Thymus (tissue), 11 donors: Measurements from ENCODE around the gene MTA3. TPM values are rescaled to one million over a fixed set of nuclear protein-coding genes. Genes with fewer than 3 reads are reported as not detected.
A peak's percentile ranks its signal among the peaks of the same experiment; 100 is the strongest.

Experiments used
- DNase-seq, 9 donors: peaks; one replicate each; pipeline ENCODE4 v3.0.0-alpha.2; 2013; ENCODE audit warnings: low spot score in 9 of 9, low read depth in 6 of 9, missing footprints in 1 of 9
- H3K27ac ChIP-seq, 2 donors: one replicate each; pipeline ENCODE4 v1.5.1; 2013; ENCODE audit warnings: control low read depth in 1 of 2, low read depth in 1 of 2, low read length in 1 of 2, mild to moderate bottlenecking in 1 of 2, moderate library complexity in 1 of 2
- H3K27me3 ChIP-seq, 2 donors: one replicate each; pipeline ENCODE4 v1.5.1; 2013; ENCODE audit warnings: low read length in 1 of 2; ENCODE audit not compliant: control insufficient read depth in 2 of 2, insufficient read depth in 1 of 2
- H3K36me3 ChIP-seq, 2 donors: one replicate each; pipeline ENCODE4 v1.5.1; 2013; ENCODE audit warnings: low read length in 1 of 2, mild to moderate bottlenecking in 1 of 2, moderate library complexity in 1 of 2; ENCODE audit not compliant: control insufficient read depth in 2 of 2, insufficient read depth in 2 of 2
- H3K4me1 ChIP-seq, 2 donors: one replicate each; pipeline ENCODE4 v1.5.1; 2013; ENCODE audit warnings: low read length in 2 of 2; ENCODE audit not compliant: control insufficient read depth in 2 of 2, insufficient read depth in 2 of 2
- H3K4me3 ChIP-seq, 2 donors: one replicate each; pipeline ENCODE4 v1.5.1; 2013; ENCODE audit warnings: low read length in 2 of 2, control low read depth in 1 of 2, mild to moderate bottlenecking in 1 of 2
- H3K9me3 ChIP-seq, 2 donors: one replicate each; pipeline ENCODE4 v1.5.1; 2013; ENCODE audit warnings: low read length in 1 of 2, mild to moderate bottlenecking in 1 of 2; ENCODE audit not compliant: control insufficient read depth in 2 of 2, insufficient read depth in 1 of 2
- WGBS: extraction: QIAGEN DNeasy Blood & Tissue Kit; methylation state at CpG from one replicate; pipeline ENCODE4 v1.1.7; 2013; 5-methylcytosine and 5-hydroxymethylcytosine counted together
- polyA plus RNA-seq: library from polyadenylated mRNA; stranded (reverse); fragments of 200-250 nt; gene quantifications from one replicate; pipeline ENCODE4 v1.2.3, GENCODE V29; 2013
- total RNA-seq: library from RNA; stranded (reverse); fragments of 120-200 nt; gene quantifications from one replicate; pipeline ENCODE4 v1.2.4, GENCODE V29; 2013
- donor health status: healthy.

The MTA3 gene
- total and polyA plus RNA-seq, 2 donors, result 64.9 to 77.4 TPM

- H3K36me3 ChIP-seq, result no peaks in the 10 kb centered on the region
- no peak overlapping the region for H3K4me3 ChIP-seq
- DNase-seq, result peak in 1 of 9 donors; percentile 48
- no peak overlapping the region for H3K27ac ChIP-seq
- H3K9me3 ChIP-seq, result no peaks in the 10 kb centered on the region
- peaks cover 3 to 8% of the 10 kb centered on the region in 2 donors for H3K4me1 ChIP-seq
- H3K27me3 ChIP-seq, result no peaks in the 10 kb centered on the region
- WGBS, result 65% methylated on average over 4 of the region's 4 CpGs
Measured at GRCh38 chr2:42800461-42800962, 232.1 kb downstream of the MTA3 start.

DNA sequence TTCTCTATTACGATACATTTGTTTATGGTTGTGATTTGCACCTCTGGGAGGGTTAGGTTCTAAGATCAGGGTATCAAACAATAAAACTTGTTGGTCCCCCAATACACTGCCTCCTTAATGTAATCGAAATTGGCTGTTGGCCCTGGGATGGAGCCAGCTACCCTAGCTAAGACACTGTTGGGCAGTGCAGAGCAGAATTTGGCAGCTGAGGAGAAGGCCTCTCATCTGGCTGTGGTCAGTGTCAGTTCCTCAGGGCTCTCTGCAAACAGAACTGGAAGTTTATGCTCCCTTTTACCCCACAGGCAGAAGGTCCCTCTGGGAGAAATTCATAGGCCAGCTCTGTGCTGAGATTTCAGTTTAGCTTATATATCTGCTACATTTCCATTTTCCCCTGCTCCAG lies 232.5 kb downstream of the MTA3 start:
- no peaks in the 10 kb centered on the region for H3K36me3 ChIP-seq
- no peak overlapping the region for H3K4me3 ChIP-seq
- H3K9me3 ChIP-seq, result no peaks in the 10 kb centered on the region
- no peak for DNase-seq
- no peak overlapping the region for H3K27ac ChIP-seq
- H3K27me3 ChIP-seq, result no peaks in the 10 kb centered on the region
- peaks cover 3 to 8% of the 10 kb centered on the region in 2 donors for H3K4me1 ChIP-seq
- 97% methylated on average over 2 of the region's 2 CpGs for WGBS

GRCh38 chr2:42801381-42801780 lies 232.9 kb downstream of the MTA3 start:
- 92% methylated on average over 4 of the region's 4 CpGs for WGBS
- no peaks in the 10 kb centered on the region for H3K9me3 ChIP-seq
- no peak overlapping the region for H3K27ac ChIP-seq
- peaks cover 3 to 8% of the 10 kb centered on the region in 2 donors for H3K4me1 ChIP-seq
- no peaks in the 10 kb centered on the region for H3K36me3 ChIP-seq
- no peaks in the 10 kb centered on the region for H3K27me3 ChIP-seq
- no peak overlapping the region for H3K4me3 ChIP-seq
- no peak for DNase-seq

GRCh38 chr2:42802150-42802549 lies 233.7 kb downstream of the MTA3 start:
- H3K36me3 ChIP-seq, result no peaks in the 10 kb centered on the region
- WGBS, result 96% methylated on average over 6 of the region's 6 CpGs
- H3K4me3 ChIP-seq, result no peak overlapping the region
- no peak for DNase-seq
- H3K27ac ChIP-seq, result no peak overlapping the region
- H3K4me1 ChIP-seq, result peaks cover 3 to 8% of the 10 kb centered on the region in 2 donors
- H3K9me3 ChIP-seq, result no peaks in the 10 kb centered on the region
- H3K27me3 ChIP-seq, result no peaks in the 10 kb centered on the region

GRCh38 chr2:42804338-42804737 lies 235.9 kb downstream of the MTA3 start:
- Histone ChIP-seq H3K27me3 (peaks cover 0 to 3% of the 10 kb centered on the region in 2 donors), H3K9me3 (no peaks in the 10 kb centered on the region), H3K27ac (no peak overlapping the region), H3K4me1 (peaks cover 3 to 12% of the 10 kb centered on the region in 2 donors), H3K36me3 (no peaks in the 10 kb centered on the region), H3K4me3 (no peak overlapping the region)
- 77% methylated on average over 3 of the region's 3 CpGs for WGBS
- no peak for DNase-seq

DNA sequence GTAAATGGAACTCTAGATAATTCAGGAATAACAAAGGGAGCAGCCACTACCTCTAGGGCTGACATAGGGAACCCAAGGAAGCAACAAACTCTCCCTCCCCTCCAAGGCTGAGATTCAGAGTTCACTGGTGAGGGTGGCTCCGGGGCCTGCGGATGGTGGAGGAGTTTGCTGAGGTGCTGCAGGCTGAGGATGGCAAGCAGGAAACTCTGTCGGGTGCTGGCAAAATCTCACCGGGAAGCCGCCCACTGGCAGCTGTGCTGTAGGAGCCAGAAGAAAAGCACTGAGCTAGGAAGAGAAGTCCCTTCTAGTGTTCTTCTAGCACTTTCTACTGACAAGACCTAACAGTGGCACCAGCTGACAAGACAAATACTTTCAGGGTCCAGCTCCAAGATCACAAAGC lies 236.5 kb downstream of the MTA3 start:
- DNase-seq, result no peak
- Histone ChIP-seq H3K27me3 (peaks cover 0 to 3% of the 10 kb centered on the region in 2 donors), H3K4me1 (peaks cover 3 to 15% of the 10 kb centered on the region in 2 donors), H3K9me3 (no peaks in the 10 kb centered on the region), H3K36me3 (no peaks in the 10 kb centered on the region), H3K4me3 (no peak overlapping the region), H3K27ac (no peak overlapping the region)
- WGBS, result 77% methylated on average over 5 of the region's 5 CpGs

Other genes with a start within 250 kb of the MTA3 start
- 128 TPM for gene COX7A2L, start 207.4 kb upstream of the MTA3 start, total RNA-seq
- gene COX7A2L, start 207.4 kb upstream of the MTA3 start, polyA plus RNA-seq, result 190 TPM
- 2.3 TPM for gene KCNG3, start 74.7 kb upstream of the MTA3 start, total RNA-seq
- 0.62 TPM for gene KCNG3, start 74.7 kb upstream of the MTA3 start, polyA plus RNA-seq
- 0.57 TPM for gene OXER1, start 195.5 kb downstream of the MTA3 start, total RNA-seq
- 3.4 TPM for gene OXER1, start 195.5 kb downstream of the MTA3 start, polyA plus RNA-seq
- gene HAAO, start 224.0 kb downstream of the MTA3 start, total RNA-seq, result 4.6 TPM
- gene HAAO, start 224.0 kb downstream of the MTA3 start, polyA plus RNA-seq, result 6.2 TPM